ENCODE measurements around the gene SRD5A1.

Gene SRD5A1

DNA sequence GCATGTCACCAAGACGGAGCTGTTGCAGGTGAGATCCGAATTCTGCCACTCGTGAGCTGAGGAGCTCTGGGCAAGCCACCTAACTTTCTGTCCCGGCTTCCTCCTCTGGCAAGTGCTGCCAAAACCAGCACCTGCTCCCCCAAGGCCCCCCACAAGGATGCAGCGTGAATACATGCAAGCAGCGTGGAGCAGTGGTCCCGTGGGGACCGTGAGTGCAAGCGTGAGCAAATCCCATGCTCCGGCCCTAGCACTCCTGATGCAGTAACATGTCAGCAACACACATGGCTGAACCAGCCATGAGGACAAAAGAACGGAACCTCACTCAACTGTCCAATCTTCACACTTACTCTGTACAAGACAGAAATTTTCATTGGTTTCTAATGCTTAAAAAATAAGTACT is 31.4 kb upstream of the SRD5A1 start:
- Histone ChIP-seq H3K27me3 (ENCODE audit: control insufficient read depth, insufficient read depth, low read length) (no peaks in the 10 kb centered on the region), H3K27ac (no peak overlapping the region), H2AFZ (no peak overlapping the region), H3K36me3 (ENCODE audit: control insufficient read depth, insufficient read depth, low read length) (no peaks in the 10 kb centered on the region), H3K79me2 (no peaks in the 10 kb centered on the region), H3K4me3 (ENCODE audit: low read depth, low read length) (no peak overlapping the region), H3K9me3 (ENCODE audit: control insufficient read depth, low read length) (no peaks in the 10 kb centered on the region), H3K4me2 (ENCODE audit: low read length) (no peak overlapping the region), H3K4me1 (no peaks in the 10 kb centered on the region), H3K9ac (no peak overlapping the region)
- TF ChIP-seq, protein P1, sequence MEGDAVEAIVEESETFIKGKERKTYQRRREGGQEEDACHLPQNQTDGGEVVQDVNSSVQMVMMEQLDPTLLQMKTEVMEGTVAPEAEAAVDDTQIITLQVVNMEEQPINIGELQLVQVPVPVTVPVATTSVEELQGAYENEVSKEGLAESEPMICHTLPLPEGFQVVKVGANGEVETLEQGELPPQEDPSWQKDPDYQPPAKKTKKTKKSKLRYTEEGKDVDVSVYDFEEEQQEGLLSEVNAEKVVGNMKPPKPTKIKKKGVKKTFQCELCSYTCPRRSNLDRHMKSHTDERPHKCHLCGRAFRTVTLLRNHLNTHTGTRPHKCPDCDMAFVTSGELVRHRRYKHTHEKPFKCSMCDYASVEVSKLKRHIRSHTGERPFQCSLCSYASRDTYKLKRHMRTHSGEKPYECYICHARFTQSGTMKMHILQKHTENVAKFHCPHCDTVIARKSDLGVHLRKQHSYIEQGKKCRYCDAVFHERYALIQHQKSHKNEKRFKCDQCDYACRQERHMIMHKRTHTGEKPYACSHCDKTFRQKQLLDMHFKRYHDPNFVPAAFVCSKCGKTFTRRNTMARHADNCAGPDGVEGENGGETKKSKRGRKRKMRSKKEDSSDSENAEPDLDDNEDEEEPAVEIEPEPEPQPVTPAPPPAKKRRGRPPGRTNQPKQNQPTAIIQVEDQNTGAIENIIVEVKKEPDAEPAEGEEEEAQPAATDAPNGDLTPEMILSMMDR (IDR thresholded peaks at IDR 0.05), result no peak

DNA sequence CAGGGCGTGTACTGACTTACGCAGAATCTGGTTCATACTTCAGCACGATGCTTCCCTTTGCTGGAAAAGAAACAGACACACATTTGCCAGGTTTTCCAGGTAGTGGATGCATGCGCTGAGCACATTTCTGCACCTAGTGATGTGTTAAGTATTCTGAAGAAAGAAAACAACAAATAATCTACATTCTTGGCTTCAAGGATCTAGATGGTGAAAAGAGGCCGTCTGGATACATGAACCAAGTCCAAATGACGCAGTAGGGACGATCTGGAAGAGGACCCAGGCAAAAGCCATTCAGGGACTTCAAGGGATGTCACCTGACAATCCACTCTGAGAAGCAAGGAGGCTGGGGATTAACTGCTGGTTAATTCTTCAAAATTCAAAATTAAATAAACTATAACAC is 30.8 kb upstream of the SRD5A1 start:
- H3K27me3 ChIP-seq (ENCODE audit: control insufficient read depth, insufficient read depth, low read length), result no peaks in the 10 kb centered on the region
- H3K4me2 ChIP-seq (ENCODE audit: low read length), result no peak overlapping the region
- no peaks in the 10 kb centered on the region for H3K36me3 ChIP-seq (ENCODE audit: control insufficient read depth, insufficient read depth, low read length)
- no peaks in the 10 kb centered on the region for H3K9me3 ChIP-seq (ENCODE audit: control insufficient read depth, low read length)
- H3K79me2 ChIP-seq, result no peaks in the 10 kb centered on the region
- TF ChIP-seq, protein P1 (IDR thresholded peaks at IDR 0.05), result no peak
- H3K4me3 ChIP-seq (ENCODE audit: low read depth, low read length), result no peak overlapping the region
- H3K9ac ChIP-seq, result no peak overlapping the region
- H2AFZ ChIP-seq, result no peak overlapping the region
- H3K4me1 ChIP-seq, result no peaks in the 10 kb centered on the region
- no peak overlapping the region for H3K27ac ChIP-seq

DNA sequence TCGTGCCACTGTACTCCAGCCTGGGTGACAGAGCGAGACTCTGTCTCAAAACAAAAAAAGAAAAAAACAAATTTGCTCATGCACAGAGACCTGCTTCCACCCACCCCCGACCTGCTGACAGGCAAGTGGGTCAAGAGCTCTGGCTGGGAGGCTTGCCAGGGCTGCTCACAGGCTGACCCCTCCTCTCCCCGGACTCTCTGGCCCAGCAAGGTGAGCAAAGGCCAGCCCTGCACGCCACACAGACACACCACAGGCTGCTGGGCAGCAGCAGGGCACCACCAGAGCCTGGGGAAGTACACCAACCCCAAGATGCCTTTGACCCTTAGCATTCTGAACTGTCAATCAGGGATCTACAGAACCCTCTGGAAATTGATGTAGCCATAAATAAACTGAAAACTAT is 29.6 kb upstream of the SRD5A1 start:
- no peaks in the 10 kb centered on the region for H3K4me1 ChIP-seq
- no peaks in the 10 kb centered on the region for H3K36me3 ChIP-seq (ENCODE audit: control insufficient read depth, insufficient read depth, low read length)
- TF ChIP-seq, protein P1 (IDR thresholded peaks at IDR 0.05), result no peak
- no peak overlapping the region for H3K27ac ChIP-seq
- H3K4me2 ChIP-seq (ENCODE audit: low read length), result no peak overlapping the region
- no peak overlapping the region for H3K9ac ChIP-seq
- H3K27me3 ChIP-seq (ENCODE audit: control insufficient read depth, insufficient read depth, low read length), result no peaks in the 10 kb centered on the region
- H3K79me2 ChIP-seq, result no peaks in the 10 kb centered on the region
- H2AFZ ChIP-seq, result no peak overlapping the region
- no peaks in the 10 kb centered on the region for H3K9me3 ChIP-seq (ENCODE audit: control insufficient read depth, low read length)
- no peak overlapping the region for H3K4me3 ChIP-seq (ENCODE audit: low read depth, low read length)

DNA sequence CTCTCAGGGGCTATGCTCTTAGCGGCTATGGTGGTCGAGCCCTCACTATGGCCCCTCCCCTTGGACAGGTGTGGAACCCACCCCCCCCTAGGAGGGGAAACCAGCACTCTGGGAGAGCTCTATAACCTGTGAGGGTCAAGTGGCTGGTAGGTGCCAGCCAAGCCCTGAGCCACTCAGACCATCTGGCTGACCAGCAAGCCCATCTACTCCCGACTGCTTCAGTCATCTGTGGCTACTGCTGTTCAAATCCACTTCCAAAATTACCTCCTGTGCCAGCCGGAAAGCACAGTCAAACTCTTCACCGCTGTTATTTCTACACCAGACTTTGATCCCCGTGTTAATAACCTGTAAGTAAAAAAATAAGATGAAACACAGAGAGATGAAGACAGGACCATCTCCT is 28.9 kb upstream of the SRD5A1 start:
- H3K27ac ChIP-seq, result no peak overlapping the region
- no peaks in the 10 kb centered on the region for H3K36me3 ChIP-seq (ENCODE audit: control insufficient read depth, insufficient read depth, low read length)
- H3K4me1 ChIP-seq, result no peaks in the 10 kb centered on the region
- no peaks in the 10 kb centered on the region for H3K79me2 ChIP-seq
- no peak overlapping the region for H3K4me2 ChIP-seq (ENCODE audit: low read length)
- TF ChIP-seq, protein P1 (IDR thresholded peaks at IDR 0.05), result no peak
- no peak overlapping the region for H3K9ac ChIP-seq
- H3K9me3 ChIP-seq (ENCODE audit: control insufficient read depth, low read length), result no peaks in the 10 kb centered on the region
- H3K4me3 ChIP-seq (ENCODE audit: low read depth, low read length), result no peak overlapping the region
- H2AFZ ChIP-seq, result no peak overlapping the region
- no peaks in the 10 kb centered on the region for H3K27me3 ChIP-seq (ENCODE audit: control insufficient read depth, insufficient read depth, low read length)

DNA sequence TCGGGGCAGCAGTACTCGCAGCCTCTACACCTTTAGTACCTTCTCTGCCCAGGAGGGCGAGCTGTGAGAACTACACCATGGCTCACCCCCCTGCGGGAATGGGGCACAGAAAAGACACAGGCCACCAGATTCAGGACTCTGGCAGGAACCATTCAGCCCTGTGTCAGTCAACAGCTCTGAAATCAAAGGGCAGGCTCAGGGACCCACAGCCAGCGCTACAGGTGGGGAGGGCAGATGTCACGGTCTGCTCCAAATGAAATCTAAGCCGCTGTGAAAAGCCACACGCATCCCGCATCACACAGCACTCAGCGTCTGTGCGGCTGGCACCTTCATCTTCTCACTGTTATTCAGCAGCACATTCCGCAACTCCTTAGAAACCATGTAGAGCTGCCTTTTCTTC is 28.3 kb upstream of the SRD5A1 start:
- no peaks in the 10 kb centered on the region for H3K79me2 ChIP-seq
- TF ChIP-seq, protein P1 (IDR thresholded peaks at IDR 0.05), result no peak
- no peak overlapping the region for H3K4me2 ChIP-seq (ENCODE audit: low read length)
- H3K4me1 ChIP-seq, result no peaks in the 10 kb centered on the region
- H3K36me3 ChIP-seq (ENCODE audit: control insufficient read depth, insufficient read depth, low read length), result no peaks in the 10 kb centered on the region
- H3K27ac ChIP-seq, result no peak overlapping the region
- H3K9me3 ChIP-seq (ENCODE audit: control insufficient read depth, low read length), result no peaks in the 10 kb centered on the region
- no peak overlapping the region for H2AFZ ChIP-seq
- H3K4me3 ChIP-seq (ENCODE audit: low read depth, low read length), result no peak overlapping the region
- H3K27me3 ChIP-seq (ENCODE audit: control insufficient read depth, insufficient read depth, low read length), result no peaks in the 10 kb centered on the region
- no peak overlapping the region for H3K9ac ChIP-seq
